Endothelial cell of umbilical vein (primary cell): Measurements from ENCODE around the gene NDUFA5. TPM values are rescaled to one million over a fixed set of nuclear protein-coding genes. Genes with fewer than 3 reads are reported as not detected.

Experiments
- BruUV-seq: library from RNA; stranded (reverse); fragments of 400-500 nt; replicated peaks from 2 replicates; lab custom pipeline; 2021; lab: Mats Ljungman, UMichigan
- CTCF ChIA-PET: fragments of 300-600, 350-600 bp; sonication (Branson Sonifier 250); formaldehyde crosslinking; loops from one replicate; lab custom pipeline; 2021; ENCODE audit warnings: antibody characterized with exemption, inconsistent platforms; lab: Charles Lee
- POLR2A ChIA-PET: fragments of 300-600, 350-600 bp; sonication (Branson Sonifier 250); formaldehyde crosslinking; loops from one replicate; lab custom pipeline; 2021; ENCODE audit warnings: antibody characterized with exemption, inconsistent platforms; lab: Charles Lee
- DNase-seq: peaks from one replicate; pipeline ENCODE4 v3.0.0-alpha.2; 2011; ENCODE audit warnings: low read depth, low spot score
- FAIRE-seq: peaks from 2 replicates; lab custom pipeline; 2011; peaks lifted over from hg19 to GRCh38; lab: Jason Lieb, UNC
- H2AFZ ChIP-seq: 2 replicates; pipeline ENCODE4 v1.6.0; 2012; ENCODE audit warnings: low read depth, low read length, control low read depth, inconsistent platforms
- H3K27ac ChIP-seq: 2 replicates; pipeline ENCODE4 v1.5.1; 2011; ENCODE audit warnings: low read depth, mild to moderate bottlenecking, control low read depth, low read length, moderate library complexity; ENCODE audit not compliant: insufficient read depth
- H3K27me3 ChIP-seq, 2 experiments: 2 replicates each; pipeline versions ENCODE4 v1.6.0 to v1.6.1; 2011; ENCODE audit warnings: low read length in 2 of 2, mixed read lengths in 1 of 2; ENCODE audit not compliant: control insufficient read depth in 2 of 2, insufficient read depth in 2 of 2
- H3K36me3 ChIP-seq, 2 experiments: 2 replicates in 1 of 2; 3 replicates in 1 of 2; pipeline ENCODE4 v1.5.1; 2011; ENCODE audit warnings: low read length in 2 of 2, mild to moderate bottlenecking in 1 of 2, moderate library complexity in 1 of 2; ENCODE audit not compliant: control insufficient read depth in 2 of 2, insufficient read depth in 2 of 2; ENCODE audit errors: extremely low read depth in 1 of 2
- H3K4me1 ChIP-seq: 3 replicates; pipeline ENCODE4 v1.5.1; 2011; ENCODE audit warnings: mild to moderate bottlenecking, low read length; ENCODE audit not compliant: control insufficient read depth, insufficient read depth; ENCODE audit errors: extremely low read depth
- H3K4me2 ChIP-seq: 2 replicates; pipeline ENCODE4 v1.6.1; 2011; ENCODE audit warnings: low read length, control low read depth, mixed read lengths; ENCODE audit not compliant: insufficient read depth
- H3K4me3 ChIP-seq, 3 experiments: fragments of 200-600 bp in 1 of 3; sonication (generic), shearing (Covaris generic) in 1 of 3; replicated peaks in 1 of 3; 2 replicates each; pipeline ENCODE4 v1.5.1; 2011 to 2016; ENCODE audit warnings: control low read depth in 3 of 3, low read length in 3 of 3, mild to moderate bottlenecking in 2 of 3, inconsistent platforms in 1 of 3, low read depth in 1 of 3, moderate library complexity in 1 of 3; ENCODE audit not compliant: insufficient read depth in 1 of 3
- H3K79me2 ChIP-seq: 2 replicates; pipeline ENCODE4 v1.6.0; 2012; ENCODE audit warnings: low read length, inconsistent platforms; ENCODE audit not compliant: control insufficient read depth, insufficient read depth
- H3K9ac ChIP-seq: replicated peaks from 2 replicates; pipeline ENCODE3; 2011; ENCODE audit warnings: low read length, control low read depth; ENCODE audit not compliant: insufficient read depth; ENCODE audit errors: extremely low read depth
- H3K9me1 ChIP-seq: replicated peaks from 3 replicates; pipeline ENCODE4 v1.6.0; 2011; ENCODE audit warnings: mild to moderate bottlenecking, low read length; ENCODE audit not compliant: control insufficient read depth, insufficient read depth; ENCODE audit errors: extremely low read depth
- H3K9me3 ChIP-seq: replicated peaks from 2 replicates; pipeline ENCODE4 v1.5.1; 2012; ENCODE audit warnings: low read length, inconsistent platforms; ENCODE audit not compliant: control insufficient read depth, insufficient read depth
- H4K20me1 ChIP-seq: replicated peaks from 2 replicates; pipeline ENCODE3; 2011; ENCODE audit warnings: mild to moderate bottlenecking, low read length; ENCODE audit not compliant: control insufficient read depth, insufficient read depth; ENCODE audit errors: extremely low read depth
- FOS ChIP-seq: IDR thresholded peaks from 2 replicates; pipeline ENCODE4 v1.6.1; 2011; ENCODE audit warnings: mild to moderate bottlenecking, low read length, moderate library complexity, borderline replicate concordance; ENCODE audit not compliant: insufficient read depth
- GATA2 ChIP-seq: IDR thresholded peaks from 2 replicates; pipeline ENCODE4 v1.7.0; 2011; ENCODE audit warnings: low read depth, mild to moderate bottlenecking, moderate library complexity, mixed read lengths, low read length; ENCODE audit not compliant: insufficient read length, insufficient read depth
- JUN ChIP-seq: IDR thresholded peaks from 2 replicates; pipeline ENCODE4 v1.6.1; 2011; ENCODE audit warnings: borderline replicate concordance, low read depth; ENCODE audit not compliant: insufficient read length, insufficient read depth
- MYC ChIP-seq: IDR thresholded peaks from one replicate; pipeline ENCODE4 v1.6.1; 2011; ENCODE audit warnings: mild to moderate bottlenecking, low read depth, low read length
- dilution Hi-C: fragments of 300-500 bp; cut with MboI; formaldehyde crosslinking; loops from one replicate; pipeline ENCODE4 v1.15.0; 2019; ENCODE audit warnings: low sequenced_read_pairs; ENCODE audit not compliant: extremely low pct_ligation_motif_present
- intact Hi-C: fragments of 100-400 bp; cut with micrococcal nuclease; formaldehyde crosslinking; loops from one replicate; pipeline ENCODE4 v1.10.0; 2022
- polyA plus RNA-seq, 4 experiments: library from polyadenylated mRNA; depleted of rRNA in 3 of 4; stranded (reverse) in 3 of 4; unstranded in 1 of 4; fragments of >200 nt; gene quantifications; 2 replicates each; pipeline versions ENCODE4 v1.2.1 to v1.2.3, GENCODE V29; 2011 to 2012; ENCODE audit warnings: missing spikeins in 1 of 4
- total RNA-seq: library from RNA; stranded (reverse); gene quantifications from 2 replicates; pipeline ENCODE4 v1.2.3, GENCODE V29; 2021
- TF ChIP-seq, protein P1 (sequence below), 2 donors: IDR thresholded peaks; 1 replicate in 1 of 2; 2 replicates in 1 of 2; pipeline ENCODE4 v1.5.1; 2011; ENCODE audit warnings: low read length in 2 of 2, mild to moderate bottlenecking in 2 of 2, moderate library complexity in 2 of 2, control low read depth in 1 of 2, inconsistent platforms in 1 of 2, low read depth in 1 of 2; ENCODE audit not compliant: insufficient read depth in 1 of 2; ENCODE audit errors: extremely low read depth in 1 of 2

Gene NDUFA5
- total and polyA plus RNA-seq, 2 donors (not counting 3 experiments of a cell fraction or from before 2014, with no cell fraction given): 6.2 to 62.3 TPM

DNA sequence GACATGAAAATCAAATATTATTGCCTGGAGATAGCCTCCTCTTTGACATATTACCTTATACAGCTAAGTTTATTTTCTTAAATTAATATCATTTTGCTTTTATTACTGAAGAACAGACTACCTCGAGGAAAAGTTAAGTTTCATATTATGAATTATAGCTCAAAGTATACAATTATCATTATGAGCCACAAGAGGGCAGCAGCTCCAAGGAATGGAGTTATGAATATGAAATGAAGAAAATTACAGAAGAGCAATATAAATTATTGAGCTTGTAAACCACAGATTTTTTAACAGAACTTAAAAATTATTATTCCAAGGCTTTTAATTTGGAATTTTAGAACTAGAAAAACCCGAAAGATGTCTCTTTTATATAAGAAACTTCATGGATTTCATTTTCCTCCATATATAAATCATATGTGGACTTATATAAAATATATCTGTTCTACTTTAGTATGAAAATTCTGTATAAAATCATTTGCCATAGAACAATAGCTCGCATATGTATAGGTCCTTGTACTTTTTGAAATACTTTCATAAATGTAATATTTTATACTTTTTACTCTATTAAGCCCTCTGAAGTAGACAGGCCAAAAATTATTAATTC lies 63.3 kb downstream of the NDUFA5 start:
- intact Hi-C loops: loop anchor here (1.0 to 5.0 kb wide), 6 partner anchors 43 to 378 kb away; no protein-coding TSS in a partner anchor
- Histone ChIP-seq H3K9ac (no peak overlapping the region), H3K4me3 (no peak overlapping the region), H3K27me3 (peaks cover 3 to 10% of the 10 kb centered on the region in 2 experiments), H3K9me3 (no peaks in the 10 kb centered on the region), H3K4me1 (no peaks in the 10 kb centered on the region), H3K4me2 (no peak overlapping the region), H3K79me2 (no peaks in the 10 kb centered on the region), H3K9me1 (no peaks in the 10 kb centered on the region), H3K36me3 (no peaks in the 10 kb centered on the region), H2AFZ (no peak overlapping the region), H3K27ac (no peak overlapping the region), H4K20me1 (no peaks in the 10 kb centered on the region)
- FAIRE-seq (peak; percentile 62), DNase-seq (peak; percentile 62)
- POLR2A ChIA-PET: interaction anchor here (0.7 to 1.1 kb wide), 3 partner anchors 40 to 138 kb away, joined by 3 to 14 read pairs (median 4); partner anchors contain the start of genes IQUB and NDUFA5
- no TSS peak for BruUV-seq
- TF ChIP-seq, protein P1, sequence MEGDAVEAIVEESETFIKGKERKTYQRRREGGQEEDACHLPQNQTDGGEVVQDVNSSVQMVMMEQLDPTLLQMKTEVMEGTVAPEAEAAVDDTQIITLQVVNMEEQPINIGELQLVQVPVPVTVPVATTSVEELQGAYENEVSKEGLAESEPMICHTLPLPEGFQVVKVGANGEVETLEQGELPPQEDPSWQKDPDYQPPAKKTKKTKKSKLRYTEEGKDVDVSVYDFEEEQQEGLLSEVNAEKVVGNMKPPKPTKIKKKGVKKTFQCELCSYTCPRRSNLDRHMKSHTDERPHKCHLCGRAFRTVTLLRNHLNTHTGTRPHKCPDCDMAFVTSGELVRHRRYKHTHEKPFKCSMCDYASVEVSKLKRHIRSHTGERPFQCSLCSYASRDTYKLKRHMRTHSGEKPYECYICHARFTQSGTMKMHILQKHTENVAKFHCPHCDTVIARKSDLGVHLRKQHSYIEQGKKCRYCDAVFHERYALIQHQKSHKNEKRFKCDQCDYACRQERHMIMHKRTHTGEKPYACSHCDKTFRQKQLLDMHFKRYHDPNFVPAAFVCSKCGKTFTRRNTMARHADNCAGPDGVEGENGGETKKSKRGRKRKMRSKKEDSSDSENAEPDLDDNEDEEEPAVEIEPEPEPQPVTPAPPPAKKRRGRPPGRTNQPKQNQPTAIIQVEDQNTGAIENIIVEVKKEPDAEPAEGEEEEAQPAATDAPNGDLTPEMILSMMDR (IDR thresholded peaks at IDR 0.05; ENCODE audit: extremely low read depth in 1 of 2, insufficient read depth in 1 of 2, low read depth in 1 of 2, low read length in 2 of 2): peak; percentile 25 to 37
- TF ChIP-seq MYC (no peak), JUN (no peak)
- CTCF ChIA-PET: interaction anchor here (0.5 to 4.8 kb wide), 63 partner anchors 9 to 1500 kb away, joined by 3 to 124 read pairs (median 6); partner anchors contain the start of genes IQUB, NDUFA5 and WASL
- dilution Hi-C loops: no loop called here

- Histone ChIP-seq H3K79me2 (no peaks in the 10 kb centered on the region), H3K9ac (no peak overlapping the region), H4K20me1 (no peaks in the 10 kb centered on the region), H3K27ac (no peak overlapping the region), H3K27me3 (peaks cover 0 to 10% of the 10 kb centered on the region in 2 experiments), H2AFZ (no peak overlapping the region), H3K9me1 (no peaks in the 10 kb centered on the region), H3K4me2 (no peak overlapping the region), H3K4me3 (no peak overlapping the region), H3K9me3 (no peaks in the 10 kb centered on the region), H3K4me1 (no peaks in the 10 kb centered on the region), H3K36me3 (no peaks in the 10 kb centered on the region)
- ChIA-PET CTCF (interaction anchor here (0.6 to 4.8 kb wide), 12 partner anchors 8 to 379 kb away, joined by 3 to 124 read pairs (median 4); no protein-coding TSS in a partner anchor), POLR2A (no interaction called here)
- intact Hi-C loops (loop anchor here (5.0 kb wide), 2 partner anchors 90 to 190 kb away; no protein-coding TSS in a partner anchor), dilution Hi-C loops (no loop called here)
- no TSS peak for BruUV-seq
- FAIRE-seq: no peak
- DNase-seq: no peak
- TF ChIP-seq FOS (no peak), GATA2 (no peak)
Measured at GRCh38 chr7:123492485-123492884, 65.1 kb downstream of the NDUFA5 start.
